ENCODE data around the gene MAP3K5. TPM values are rescaled to one million over a fixed set of nuclear protein-coding genes. Genes with fewer than 3 reads are reported as not detected.

Gene MAP3K5
- polyA plus RNA-seq, 2 donors, result 5.2 to 5.6 TPM

DNA sequence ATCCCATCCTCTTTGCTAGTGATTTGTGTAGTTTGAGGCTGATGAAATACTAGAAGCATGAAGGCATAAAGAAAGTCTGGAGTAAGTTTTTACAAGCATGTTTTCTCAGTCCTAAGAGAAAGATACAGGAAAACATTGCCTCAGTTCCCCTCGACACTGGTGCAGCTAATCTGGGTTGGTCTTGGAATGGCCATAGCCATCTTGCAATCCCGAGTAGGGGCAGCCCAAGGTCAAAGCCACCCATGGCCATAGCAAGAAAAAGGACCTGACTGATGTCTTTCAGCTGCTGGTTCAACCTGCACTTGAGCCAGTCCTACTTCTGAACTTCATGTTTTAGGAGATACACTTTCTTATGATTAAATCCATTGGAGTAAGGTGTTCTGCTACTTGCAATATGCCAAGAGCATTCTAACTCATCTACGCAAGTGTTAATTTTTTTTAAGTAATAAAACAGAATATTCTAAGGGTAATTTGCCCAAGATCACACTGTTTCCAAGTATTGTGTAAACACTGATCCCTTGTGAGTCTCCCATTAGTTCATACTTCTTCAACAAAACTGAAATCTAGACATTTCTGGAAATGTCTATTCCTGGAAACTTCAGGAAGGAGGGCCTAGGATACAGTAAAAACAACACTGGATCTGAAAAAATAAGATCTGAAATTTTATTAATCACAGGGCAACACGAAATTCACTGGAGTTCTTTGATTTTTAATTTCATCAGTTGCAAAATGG lies 108.9 kb downstream of the MAP3K5 start:
- no peaks in the 10 kb centered on the region for H3K27me3 ChIP-seq (ENCODE audit: control insufficient read depth in 1 of 2, insufficient read depth in 2 of 2, low read length in 2 of 2)
- H3K27ac ChIP-seq (ENCODE audit: low read depth in 2 of 2, low read length in 1 of 2), result peak overlapping the region; percentile 11 to 49
- H3K4me1 ChIP-seq (ENCODE audit: control insufficient read depth in 2 of 2, insufficient read depth in 2 of 2, low read length in 1 of 2), result peaks cover 2 to 5% of the 10 kb centered on the region in 2 donors
- H3K9me3 ChIP-seq (ENCODE audit: control insufficient read depth in 2 of 2, insufficient read depth in 1 of 2, low read depth in 1 of 2, low read length in 1 of 2), result no peaks in the 10 kb centered on the region
- H3K36me3 ChIP-seq (ENCODE audit: control insufficient read depth in 2 of 2, insufficient read depth in 2 of 2, low read length in 1 of 2), result no peaks in the 10 kb centered on the region
- no peak overlapping the region for H3K4me3 ChIP-seq (ENCODE audit: low read depth in 1 of 2, low read length in 2 of 2)
- 81 to 83% methylated on average over 4 of the region's 4 CpGs for WGBS, 2 donors

DNA sequence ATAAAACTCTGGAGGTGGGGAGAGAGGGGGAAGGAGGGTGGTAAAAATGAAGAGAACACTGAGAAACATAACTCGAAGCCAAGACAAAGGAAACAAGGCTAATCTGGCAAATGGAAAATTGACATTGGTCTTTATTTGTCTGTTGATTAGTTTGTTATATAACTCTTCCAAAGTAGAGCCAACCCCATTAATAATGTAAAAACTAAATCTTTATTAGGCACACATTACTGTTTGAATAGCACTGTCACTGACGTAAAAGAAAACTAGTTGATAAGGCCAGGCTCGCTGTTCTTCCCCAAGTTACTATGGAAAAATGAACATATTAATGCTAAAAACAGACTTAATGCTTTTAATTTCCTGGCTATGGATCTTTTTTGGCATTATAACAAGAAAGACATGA lies 110.0 kb downstream of the MAP3K5 start:
- H3K27me3 ChIP-seq (ENCODE audit: control insufficient read depth in 1 of 2, insufficient read depth in 2 of 2, low read length in 2 of 2), result no peaks in the 10 kb centered on the region
- no peak overlapping the region for H3K27ac ChIP-seq (ENCODE audit: low read depth in 2 of 2, low read length in 1 of 2)
- H3K4me1 ChIP-seq (ENCODE audit: control insufficient read depth in 2 of 2, insufficient read depth in 2 of 2, low read length in 1 of 2), result peaks cover 2 to 5% of the 10 kb centered on the region in 2 donors
- 67 to 78% methylated on average over 3 of the region's 3 CpGs for WGBS, 2 donors
- no peak overlapping the region for H3K4me3 ChIP-seq (ENCODE audit: low read depth in 1 of 2, low read length in 2 of 2)
- no peaks in the 10 kb centered on the region for H3K36me3 ChIP-seq (ENCODE audit: control insufficient read depth in 2 of 2, insufficient read depth in 2 of 2, low read length in 1 of 2)
- H3K9me3 ChIP-seq (ENCODE audit: control insufficient read depth in 2 of 2, insufficient read depth in 1 of 2, low read depth in 1 of 2, low read length in 1 of 2), result no peaks in the 10 kb centered on the region

DNA sequence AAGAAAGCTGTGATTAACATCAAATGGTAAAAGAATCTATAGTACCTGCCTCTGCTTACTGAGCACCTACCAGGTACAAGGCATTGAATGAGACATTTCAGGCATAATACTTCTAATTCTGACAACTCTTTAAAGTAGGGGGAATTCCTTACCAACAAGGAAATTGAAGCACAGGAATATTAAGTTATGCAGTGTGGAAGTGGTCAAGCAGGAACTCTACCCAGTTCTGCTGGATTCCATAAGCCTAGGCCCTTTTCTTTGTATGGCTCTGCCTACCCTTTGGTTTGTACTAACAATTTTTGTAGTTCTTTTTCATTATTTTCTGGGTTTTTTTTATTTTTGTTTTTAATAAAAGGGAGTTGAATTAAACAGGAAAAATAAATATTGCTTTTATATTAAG lies 114.5 kb downstream of the MAP3K5 start:
- H3K27ac ChIP-seq (ENCODE audit: low read depth in 2 of 2, low read length in 1 of 2), result peak overlapping the region in 1 of 2 donors; percentile 88
- no peak overlapping the region for H3K4me3 ChIP-seq (ENCODE audit: low read depth in 1 of 2, low read length in 2 of 2)
- no peaks in the 10 kb centered on the region for H3K4me1 ChIP-seq (ENCODE audit: control insufficient read depth in 2 of 2, insufficient read depth in 2 of 2, low read length in 1 of 2)
- H3K27me3 ChIP-seq (ENCODE audit: control insufficient read depth in 1 of 2, insufficient read depth in 2 of 2, low read length in 2 of 2), result no peaks in the 10 kb centered on the region
- H3K36me3 ChIP-seq (ENCODE audit: control insufficient read depth in 2 of 2, insufficient read depth in 2 of 2, low read length in 1 of 2), result no peaks in the 10 kb centered on the region
- H3K9me3 ChIP-seq (ENCODE audit: control insufficient read depth in 2 of 2, insufficient read depth in 1 of 2, low read depth in 1 of 2, low read length in 1 of 2), result no peaks in the 10 kb centered on the region

DNA sequence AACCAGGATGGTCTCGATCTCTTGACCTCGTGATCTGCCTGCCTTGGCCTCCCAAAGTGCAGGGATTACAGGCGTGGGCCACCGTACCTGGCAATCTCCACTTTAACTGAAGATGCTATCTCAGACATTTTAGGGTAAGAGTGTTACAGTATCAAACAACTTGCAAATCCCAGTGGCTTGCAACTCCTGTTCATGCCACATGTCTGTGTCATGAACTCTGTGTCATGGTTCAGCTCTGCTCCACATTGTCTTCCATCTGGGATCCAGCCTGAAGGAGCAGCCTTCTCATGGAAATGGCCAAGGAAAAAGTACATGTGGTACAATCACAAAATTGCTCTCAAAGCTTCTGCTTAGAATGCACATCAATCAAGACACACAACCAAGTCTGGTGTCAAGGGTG lies 114.9 kb downstream of the MAP3K5 start:
- Histone ChIP-seq H3K36me3 (ENCODE audit: control insufficient read depth in 2 of 2, insufficient read depth in 2 of 2, low read length in 1 of 2) (no peaks in the 10 kb centered on the region), H3K4me1 (ENCODE audit: control insufficient read depth in 2 of 2, insufficient read depth in 2 of 2, low read length in 1 of 2) (no peaks in the 10 kb centered on the region), H3K9me3 (ENCODE audit: control insufficient read depth in 2 of 2, insufficient read depth in 1 of 2, low read depth in 1 of 2, low read length in 1 of 2) (no peaks in the 10 kb centered on the region), H3K27me3 (ENCODE audit: control insufficient read depth in 1 of 2, insufficient read depth in 2 of 2, low read length in 2 of 2) (no peaks in the 10 kb centered on the region), H3K27ac (ENCODE audit: low read depth in 2 of 2, low read length in 1 of 2) (peak overlapping the region; percentile 49 to 88), H3K4me3 (ENCODE audit: low read depth in 1 of 2, low read length in 2 of 2) (no peak overlapping the region)
- 94 to 95% methylated on average over 4 of the region's 4 CpGs for WGBS, 2 donors

DNA sequence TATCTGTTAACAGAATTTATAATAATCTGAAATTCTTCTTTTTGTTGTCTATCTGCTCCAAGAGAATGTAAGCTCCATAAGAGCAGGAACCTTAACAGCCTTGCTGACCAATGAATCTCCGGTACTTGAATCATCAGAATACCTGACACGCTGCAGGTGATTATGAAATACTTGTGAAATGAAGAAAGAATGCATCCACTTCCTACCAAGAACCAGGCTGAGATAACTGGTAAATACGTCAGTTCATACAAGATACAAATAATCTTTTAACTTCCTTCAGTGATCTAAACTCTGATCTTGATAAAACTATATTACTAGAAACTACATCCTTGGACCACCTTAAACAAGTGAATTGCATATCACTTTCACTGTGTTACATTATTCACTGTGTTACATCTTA lies 116.2 kb downstream of the MAP3K5 start:
- 68 to 78% methylated on average over 3 of the region's 3 CpGs for WGBS, 2 donors
- Histone ChIP-seq H3K27me3 (ENCODE audit: control insufficient read depth in 1 of 2, insufficient read depth in 2 of 2, low read length in 2 of 2) (no peaks in the 10 kb centered on the region), H3K4me3 (ENCODE audit: low read depth in 1 of 2, low read length in 2 of 2) (no peak overlapping the region)

DNA sequence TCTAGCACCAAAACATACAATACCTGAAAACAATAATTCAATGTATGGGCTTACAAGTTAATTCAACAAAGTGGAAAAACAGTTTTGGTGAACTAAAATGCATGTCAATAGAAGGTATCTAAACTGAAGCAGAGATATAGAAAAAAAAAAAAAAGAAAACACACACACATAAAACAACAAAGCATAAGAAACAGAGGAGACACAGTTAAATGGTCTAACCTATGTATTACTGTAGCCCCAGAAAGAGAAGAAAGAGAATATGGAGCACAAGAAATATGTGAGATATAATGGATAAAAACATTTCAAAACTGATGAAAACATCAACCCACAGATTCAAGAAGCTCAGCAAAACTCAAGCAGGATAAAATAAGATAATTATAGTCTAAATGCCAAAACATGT lies 118.7 kb downstream of the MAP3K5 start:
- Histone ChIP-seq H3K27me3 (ENCODE audit: control insufficient read depth in 1 of 2, insufficient read depth in 2 of 2, low read length in 2 of 2) (no peaks in the 10 kb centered on the region), H3K4me1 (ENCODE audit: control insufficient read depth in 2 of 2, insufficient read depth in 2 of 2, low read length in 1 of 2) (no peaks in the 10 kb centered on the region), H3K36me3 (ENCODE audit: control insufficient read depth in 2 of 2, insufficient read depth in 2 of 2, low read length in 1 of 2) (no peaks in the 10 kb centered on the region), H3K9me3 (ENCODE audit: control insufficient read depth in 2 of 2, insufficient read depth in 1 of 2, low read depth in 1 of 2, low read length in 1 of 2) (no peaks in the 10 kb centered on the region), H3K4me3 (ENCODE audit: low read depth in 1 of 2, low read length in 2 of 2) (no peak overlapping the region), H3K27ac (ENCODE audit: low read depth in 2 of 2, low read length in 1 of 2) (no peak overlapping the region)

More for the DNA sequence above, 116.2 kb downstream of the MAP3K5 start:
- Histone ChIP-seq H3K27ac (ENCODE audit: low read depth in 2 of 2, low read length in 1 of 2) (no peak overlapping the region), H3K36me3 (ENCODE audit: control insufficient read depth in 2 of 2, insufficient read depth in 2 of 2, low read length in 1 of 2) (no peaks in the 10 kb centered on the region), H3K9me3 (ENCODE audit: control insufficient read depth in 2 of 2, insufficient read depth in 1 of 2, low read depth in 1 of 2, low read length in 1 of 2) (no peaks in the 10 kb centered on the region), H3K4me1 (ENCODE audit: control insufficient read depth in 2 of 2, insufficient read depth in 2 of 2, low read length in 1 of 2) (no peaks in the 10 kb centered on the region)

DNA sequence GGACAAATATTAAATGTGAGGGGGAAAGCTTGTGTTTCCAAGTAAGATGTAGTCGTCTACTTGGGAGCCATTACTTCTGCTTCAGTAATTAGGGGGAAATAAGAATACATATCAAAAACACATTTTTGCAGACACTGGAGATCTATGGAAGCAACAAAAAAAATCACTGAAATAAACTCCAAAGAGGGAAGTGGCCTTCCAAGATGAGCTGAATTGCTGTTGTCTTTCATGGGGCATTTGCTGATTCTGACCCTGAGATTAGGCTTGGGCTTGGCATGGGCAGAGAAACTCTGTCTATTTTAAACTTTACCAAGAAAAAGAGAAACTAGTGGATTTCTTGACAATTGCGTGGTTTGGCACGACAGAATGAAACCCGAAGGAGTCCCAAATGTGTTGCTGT lies 120.1 kb downstream of the MAP3K5 start:
- WGBS, 2 donors, result 94 to 96% methylated on average over 4 of the region's 4 CpGs
- H3K36me3 ChIP-seq (ENCODE audit: control insufficient read depth in 2 of 2, insufficient read depth in 2 of 2, low read length in 1 of 2), result no peaks in the 10 kb centered on the region
- H3K9me3 ChIP-seq (ENCODE audit: control insufficient read depth in 2 of 2, insufficient read depth in 1 of 2, low read depth in 1 of 2, low read length in 1 of 2), result no peaks in the 10 kb centered on the region
- no peaks in the 10 kb centered on the region for H3K27me3 ChIP-seq (ENCODE audit: control insufficient read depth in 1 of 2, insufficient read depth in 2 of 2, low read length in 2 of 2)
- no peak overlapping the region for H3K27ac ChIP-seq (ENCODE audit: low read depth in 2 of 2, low read length in 1 of 2)
- no peak overlapping the region for H3K4me3 ChIP-seq (ENCODE audit: low read depth in 1 of 2, low read length in 2 of 2)
- no peaks in the 10 kb centered on the region for H3K4me1 ChIP-seq (ENCODE audit: control insufficient read depth in 2 of 2, insufficient read depth in 2 of 2, low read length in 1 of 2)

DNA sequence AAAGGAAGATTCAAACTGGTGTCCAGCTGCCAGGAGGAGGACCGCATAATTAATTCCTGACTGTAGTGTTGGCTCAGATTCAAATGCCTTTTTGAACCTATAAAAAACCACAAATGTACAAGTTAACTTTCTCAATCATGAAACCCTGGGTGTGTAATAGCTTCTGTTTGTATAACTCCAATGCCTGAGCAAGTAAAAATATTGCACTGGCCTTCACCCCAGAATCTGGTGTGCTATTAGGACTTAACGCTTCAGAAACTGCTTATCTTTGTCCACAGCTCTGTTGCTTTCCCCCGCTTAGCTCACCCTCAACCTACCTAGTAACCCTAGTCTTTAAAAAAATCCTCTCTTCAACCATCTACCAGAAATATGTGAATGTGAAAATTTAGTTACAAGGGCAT lies 123.0 kb downstream of the MAP3K5 start:
- Histone ChIP-seq H3K36me3 (ENCODE audit: control insufficient read depth in 2 of 2, insufficient read depth in 2 of 2, low read length in 1 of 2) (no peaks in the 10 kb centered on the region), H3K9me3 (ENCODE audit: control insufficient read depth in 2 of 2, insufficient read depth in 1 of 2, low read depth in 1 of 2, low read length in 1 of 2) (no peaks in the 10 kb centered on the region), H3K27ac (ENCODE audit: low read depth in 2 of 2, low read length in 1 of 2) (no peak overlapping the region), H3K4me1 (ENCODE audit: control insufficient read depth in 2 of 2, insufficient read depth in 2 of 2, low read length in 1 of 2) (no peaks in the 10 kb centered on the region), H3K4me3 (ENCODE audit: low read depth in 1 of 2, low read length in 2 of 2) (no peak overlapping the region), H3K27me3 (ENCODE audit: control insufficient read depth in 1 of 2, insufficient read depth in 2 of 2, low read length in 2 of 2) (no peaks in the 10 kb centered on the region)
- 34 to 48% methylated on average over 3 of the region's 3 CpGs for WGBS, 2 donors

DNA sequence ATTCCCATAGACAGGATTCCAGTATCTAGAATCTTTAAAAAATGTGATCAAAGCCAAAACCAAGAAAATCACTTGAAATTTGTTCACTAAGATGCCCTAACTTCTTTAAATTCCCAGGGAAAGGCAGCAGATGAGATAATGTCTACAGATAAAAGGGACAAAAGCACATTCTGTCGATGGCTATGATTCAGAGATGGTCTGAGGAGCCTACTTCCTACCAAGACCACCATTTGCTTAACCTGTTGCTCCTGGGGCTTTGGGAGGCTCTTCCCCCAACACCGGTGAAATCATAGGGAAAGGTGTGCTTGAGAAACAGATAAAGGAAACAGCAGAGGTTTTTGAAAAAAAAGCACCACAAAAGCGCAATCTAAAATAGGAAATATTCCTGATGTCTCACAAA lies 123.7 kb downstream of the MAP3K5 start:
- 85 to 95% methylated on average over 3 of the region's 3 CpGs for WGBS, 2 donors
- no peaks in the 10 kb centered on the region for H3K36me3 ChIP-seq (ENCODE audit: control insufficient read depth in 2 of 2, insufficient read depth in 2 of 2, low read length in 1 of 2)
- no peaks in the 10 kb centered on the region for H3K9me3 ChIP-seq (ENCODE audit: control insufficient read depth in 2 of 2, insufficient read depth in 1 of 2, low read depth in 1 of 2, low read length in 1 of 2)
- no peaks in the 10 kb centered on the region for H3K4me1 ChIP-seq (ENCODE audit: control insufficient read depth in 2 of 2, insufficient read depth in 2 of 2, low read length in 1 of 2)
- no peak overlapping the region for H3K4me3 ChIP-seq (ENCODE audit: low read depth in 1 of 2, low read length in 2 of 2)
- no peaks in the 10 kb centered on the region for H3K27me3 ChIP-seq (ENCODE audit: control insufficient read depth in 1 of 2, insufficient read depth in 2 of 2, low read length in 2 of 2)
- no peak overlapping the region for H3K27ac ChIP-seq (ENCODE audit: low read depth in 2 of 2, low read length in 1 of 2)

DNA sequence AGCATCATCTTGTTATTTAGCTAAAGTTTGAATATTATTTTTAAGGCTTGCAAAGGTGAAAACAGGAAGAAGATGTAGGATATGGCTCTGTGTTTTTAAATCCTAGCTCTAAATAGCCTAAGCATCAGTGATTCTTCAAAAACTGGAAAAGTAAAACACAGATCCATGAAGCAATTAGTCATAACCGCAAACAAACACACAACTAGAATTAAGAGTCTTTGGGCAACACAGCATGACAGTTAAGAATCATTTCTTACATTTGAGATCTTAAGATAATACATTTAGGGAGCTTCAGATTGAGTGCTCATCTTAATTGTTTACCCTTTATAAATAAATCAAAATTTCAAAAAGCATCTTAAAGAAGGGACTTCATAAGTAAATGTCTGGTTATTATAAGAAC lies 126.2 kb downstream of the MAP3K5 start:
- Histone ChIP-seq H3K4me1 (ENCODE audit: control insufficient read depth in 2 of 2, insufficient read depth in 2 of 2, low read length in 1 of 2) (no peaks in the 10 kb centered on the region), H3K36me3 (ENCODE audit: control insufficient read depth in 2 of 2, insufficient read depth in 2 of 2, low read length in 1 of 2) (no peaks in the 10 kb centered on the region), H3K27ac (ENCODE audit: low read depth in 2 of 2, low read length in 1 of 2) (no peak overlapping the region), H3K9me3 (ENCODE audit: control insufficient read depth in 2 of 2, insufficient read depth in 1 of 2, low read depth in 1 of 2, low read length in 1 of 2) (no peaks in the 10 kb centered on the region), H3K27me3 (ENCODE audit: control insufficient read depth in 1 of 2, insufficient read depth in 2 of 2, low read length in 2 of 2) (no peaks in the 10 kb centered on the region), H3K4me3 (ENCODE audit: low read depth in 1 of 2, low read length in 2 of 2) (no peak overlapping the region)
- WGBS, 2 donors, result 92 to 94% methylated on average over 1 of the region's 1 CpG

Data from esophagus (tissue), 2 donors.